Measurements from ENCODE around the gene NT5C1A.

GRCh38 chr1:39631361-39632322 lies 40.3 kb downstream of the NT5C1A start:
- TF ChIP-seq CTCF (IDR thresholded peaks at IDR 0.05) (no peak), EZH2 (IDR thresholded peaks at IDR 0.05; ENCODE audit: borderline replicate concordance, insufficient read depth, low read depth, low read length, poor library complexity, severe bottlenecking) (no peak)
